Bronchial epithelial cell (primary cell): Measurements from ENCODE around the gene SLC45A1. TPM values are rescaled to one million over a fixed set of nuclear protein-coding genes. Genes with fewer than 3 reads are reported as not detected.

Experiments used
- DNase-seq: peaks from one replicate; pipeline ENCODE4 v3.0.0-alpha.2; 2010; ENCODE audit warnings: low read depth
- FAIRE-seq: peaks from 2 replicates; lab custom pipeline; 2011; peaks lifted over from hg19 to GRCh38; lab: Jason Lieb, UNC
- H3K27me3 ChIP-seq: 2 replicates; pipeline ENCODE4 v1.5.1; 2011; ENCODE audit warnings: low read length; ENCODE audit not compliant: control insufficient read depth, insufficient read depth
- H3K36me3 ChIP-seq: 2 replicates; pipeline ENCODE4 v1.5.1; 2011; ENCODE audit warnings: low read length; ENCODE audit not compliant: control insufficient read depth, insufficient read depth
- H3K4me3 ChIP-seq: 2 replicates; pipeline ENCODE4 v1.5.1; 2011; ENCODE audit warnings: mild to moderate bottlenecking, low read depth, low read length, control low read depth
- total RNA-seq: library from RNA; depleted of rRNA; stranded (reverse); fragments of >200 nt; gene quantifications from 2 replicates; pipeline ENCODE4 v1.2.1, GENCODE V29; 2014
- TF ChIP-seq, protein P1 (sequence below): IDR thresholded peaks from 2 replicates; pipeline ENCODE4 v1.5.1; 2011; ENCODE audit warnings: mild to moderate bottlenecking, moderate library complexity, low read length, control low read depth, inconsistent platforms; ENCODE audit not compliant: insufficient read depth, severe bottlenecking

SLC45A1 gene
- total RNA-seq, 1 donor from 2014 or later, result 0.26 TPM

DNA sequence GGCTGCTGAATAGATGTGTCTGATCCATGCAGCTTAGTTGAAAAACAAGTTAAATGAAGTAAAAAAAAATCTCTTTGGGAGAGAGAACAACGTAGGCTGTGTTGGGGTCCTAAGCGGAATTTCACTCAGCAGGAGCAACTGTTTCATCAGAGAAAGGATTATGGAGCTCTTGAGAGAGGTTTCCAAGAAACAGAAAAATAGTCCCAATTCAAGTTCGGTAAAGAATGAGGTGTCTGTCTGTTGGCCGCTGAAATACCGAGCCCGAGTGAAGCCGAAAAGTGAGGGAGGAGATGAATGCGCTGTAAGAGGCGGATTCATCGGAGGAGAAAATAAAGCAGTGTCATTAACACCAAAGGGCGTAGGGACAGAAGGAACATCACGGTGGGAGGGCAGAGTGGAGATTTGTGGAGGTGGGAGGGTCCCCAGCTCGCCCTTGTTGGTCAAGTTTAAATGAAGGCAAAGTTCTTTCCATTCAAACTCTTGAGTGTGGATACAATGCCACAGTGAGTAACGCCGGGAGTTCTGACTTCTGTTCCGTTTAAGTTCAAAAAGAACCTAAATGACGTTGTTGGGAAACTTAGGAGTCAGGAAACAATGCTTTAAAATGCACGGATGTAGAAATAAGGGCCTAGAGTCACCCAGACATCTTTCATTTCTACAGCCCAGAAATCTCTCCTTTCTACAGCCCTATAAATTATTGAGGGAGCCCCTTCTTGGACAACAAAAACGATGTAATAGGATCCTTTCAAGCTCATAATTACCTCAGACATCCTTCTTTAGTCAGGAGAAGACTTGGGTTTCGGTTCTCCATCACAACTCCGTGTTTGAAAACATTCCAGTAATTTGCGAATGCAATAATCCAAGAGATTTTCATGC lies 15.6 kb upstream of the SLC45A1 start:
- TF ChIP-seq, protein P1, sequence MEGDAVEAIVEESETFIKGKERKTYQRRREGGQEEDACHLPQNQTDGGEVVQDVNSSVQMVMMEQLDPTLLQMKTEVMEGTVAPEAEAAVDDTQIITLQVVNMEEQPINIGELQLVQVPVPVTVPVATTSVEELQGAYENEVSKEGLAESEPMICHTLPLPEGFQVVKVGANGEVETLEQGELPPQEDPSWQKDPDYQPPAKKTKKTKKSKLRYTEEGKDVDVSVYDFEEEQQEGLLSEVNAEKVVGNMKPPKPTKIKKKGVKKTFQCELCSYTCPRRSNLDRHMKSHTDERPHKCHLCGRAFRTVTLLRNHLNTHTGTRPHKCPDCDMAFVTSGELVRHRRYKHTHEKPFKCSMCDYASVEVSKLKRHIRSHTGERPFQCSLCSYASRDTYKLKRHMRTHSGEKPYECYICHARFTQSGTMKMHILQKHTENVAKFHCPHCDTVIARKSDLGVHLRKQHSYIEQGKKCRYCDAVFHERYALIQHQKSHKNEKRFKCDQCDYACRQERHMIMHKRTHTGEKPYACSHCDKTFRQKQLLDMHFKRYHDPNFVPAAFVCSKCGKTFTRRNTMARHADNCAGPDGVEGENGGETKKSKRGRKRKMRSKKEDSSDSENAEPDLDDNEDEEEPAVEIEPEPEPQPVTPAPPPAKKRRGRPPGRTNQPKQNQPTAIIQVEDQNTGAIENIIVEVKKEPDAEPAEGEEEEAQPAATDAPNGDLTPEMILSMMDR, result no peak
- H3K4me3 ChIP-seq, result no peak overlapping the region
- H3K27me3 ChIP-seq, result no peaks in the 10 kb centered on the region
- no peaks in the 10 kb centered on the region for H3K36me3 ChIP-seq
- DNase-seq, result no peak
- FAIRE-seq, result no peak

DNA sequence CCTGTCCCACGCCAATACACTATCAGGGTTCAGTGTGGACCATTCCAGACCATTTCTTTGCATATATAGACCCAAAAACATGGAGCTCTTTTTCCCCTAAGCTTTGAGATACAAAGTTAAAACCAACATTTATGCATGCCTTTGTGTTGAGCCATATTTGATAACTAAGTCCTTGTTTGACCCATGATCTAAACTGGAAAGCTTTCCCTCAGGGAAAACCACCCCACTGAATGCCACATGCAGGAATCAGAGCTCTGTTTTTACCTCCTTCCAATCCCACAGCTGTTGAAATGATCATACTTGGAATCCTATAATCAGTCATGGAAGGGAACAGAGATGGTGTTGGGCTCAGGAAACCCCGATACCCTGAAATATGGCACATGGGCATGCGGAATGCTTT lies 14.8 kb upstream of the SLC45A1 start:
- DNase-seq, result peak; percentile 16
- no peaks in the 10 kb centered on the region for H3K36me3 ChIP-seq
- H3K4me3 ChIP-seq, result no peak overlapping the region
- H3K27me3 ChIP-seq, result no peaks in the 10 kb centered on the region
- TF ChIP-seq, protein P1, result no peak
- no peak for FAIRE-seq

DNA sequence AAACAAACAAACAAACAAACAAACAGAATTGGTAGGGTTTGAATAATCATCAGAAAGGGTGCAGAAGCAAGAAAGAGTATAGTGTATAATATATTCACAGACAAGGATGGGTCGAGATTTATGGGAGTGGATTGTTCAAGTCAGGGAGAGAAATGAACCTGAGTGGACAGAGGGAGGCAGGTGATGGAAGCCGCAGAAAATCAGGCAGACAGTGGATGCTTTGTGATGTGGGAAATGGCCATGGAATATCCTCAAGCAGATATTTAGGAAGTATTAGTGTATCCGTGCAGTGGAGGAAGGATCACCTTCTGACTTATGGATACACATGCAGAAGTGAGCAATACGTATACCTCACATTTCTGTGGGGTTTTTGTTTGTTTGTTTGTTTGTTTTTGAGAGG lies 14.0 kb upstream of the SLC45A1 start:
- TF ChIP-seq, protein P1, result no peak
- FAIRE-seq, result no peak

DNA sequence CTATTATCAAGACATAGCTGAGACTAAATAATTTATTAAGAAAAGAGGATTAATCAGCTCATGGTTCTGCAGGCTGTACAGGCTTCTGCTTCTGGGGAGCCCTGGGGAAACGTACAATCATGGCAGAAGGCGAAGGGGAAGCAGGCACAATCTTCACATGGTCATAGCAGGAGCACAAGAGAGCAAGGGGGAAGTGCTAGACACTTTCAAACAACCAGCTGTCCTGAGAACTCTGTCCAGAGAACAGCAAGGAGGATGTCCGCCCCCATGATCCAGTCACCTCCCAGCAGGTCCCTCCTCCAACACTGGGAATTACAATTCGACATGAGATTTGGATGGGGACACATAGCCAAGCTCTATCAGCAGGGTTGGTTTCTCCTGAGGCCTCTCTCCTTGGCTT lies 10.3 kb upstream of the SLC45A1 start:
- TF ChIP-seq, protein P1, result no peak
- no peak overlapping the region for H3K4me3 ChIP-seq
- H3K36me3 ChIP-seq, result no peaks in the 10 kb centered on the region
- DNase-seq, result no peak
- no peaks in the 10 kb centered on the region for H3K27me3 ChIP-seq
- no peak for FAIRE-seq

More for the DNA sequence above, 14.0 kb upstream of the SLC45A1 start:
- no peaks in the 10 kb centered on the region for H3K36me3 ChIP-seq
- no peaks in the 10 kb centered on the region for H3K27me3 ChIP-seq
- DNase-seq, result no peak
- H3K4me3 ChIP-seq, result no peak overlapping the region

DNA sequence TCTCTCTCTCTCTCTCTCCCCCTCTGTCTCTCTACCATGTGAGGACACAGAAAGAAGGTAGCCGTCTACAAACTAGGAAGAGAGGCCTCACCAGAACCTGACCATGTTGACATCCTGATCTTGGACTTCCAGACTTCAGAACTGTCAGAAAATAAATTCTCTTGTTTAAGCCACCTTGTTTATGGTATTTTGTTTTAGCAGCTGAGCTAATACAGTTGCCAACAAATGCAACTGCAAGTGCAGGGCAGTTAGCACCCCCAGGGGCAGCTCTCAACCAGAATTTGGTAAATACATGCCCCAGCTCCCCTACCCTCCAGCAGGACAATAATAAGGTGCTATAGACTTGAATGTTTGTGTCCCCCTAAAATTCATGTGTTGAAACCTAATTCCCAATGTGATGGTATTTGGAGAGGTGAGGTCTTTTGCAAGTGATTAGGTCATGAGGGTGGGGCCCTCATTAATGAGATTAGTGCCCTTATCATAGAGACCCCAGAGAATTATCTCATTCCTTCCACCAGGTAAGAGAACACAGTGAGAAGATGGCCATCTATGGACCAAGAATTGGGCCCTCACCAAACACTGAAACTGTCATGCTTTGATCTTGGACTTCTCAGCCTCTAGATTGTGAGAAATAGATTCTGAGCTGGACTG lies 6.7 kb upstream of the SLC45A1 start:
- FAIRE-seq, result no peak
- Histone ChIP-seq H3K4me3 (no peak overlapping the region), H3K36me3 (no peaks in the 10 kb centered on the region), H3K27me3 (no peaks in the 10 kb centered on the region)
- TF ChIP-seq, protein P1, result no peak
- no peak for DNase-seq
